GM12892 (cell line): ENCODE measurements around the gene NKX6-2.

Experiments
- POLR2A ChIP-seq: IDR thresholded peaks from 2 replicates; pipeline ENCODE4 v1.6.1; 2011; ENCODE audit warnings: low read depth, low read length, control low read depth
- POLR2AphosphoS5 ChIP-seq: IDR thresholded peaks from 2 replicates; pipeline ENCODE4 v1.6.1; 2011; ENCODE audit warnings: low read depth, low read length, control low read depth
- TAF1 ChIP-seq: IDR thresholded peaks from 2 replicates; pipeline ENCODE4 v1.6.1; 2011; ENCODE audit warnings: low read depth, mild to moderate bottlenecking, control low read depth, low read length, borderline replicate concordance

- TF ChIP-seq POLR2A = no peak
- TF ChIP-seq POLR2AphosphoS5 = no peak
- no peak for TF ChIP-seq TAF1
Measured at GRCh38 chr10:132799865-132800264, 13.9 kb upstream of the NKX6-2 start.
